ENCODE measurements around the gene CACNG8.

- TF ChIP-seq CTCF (IDR thresholded peaks at IDR 0.05) (no peak), POLR2A (IDR thresholded peaks at IDR 0.05) (no peak)
Observed at GRCh38 chr19:54010474-54010873, 47.7 kb downstream of the CACNG8 start.

All from body of pancreas (tissue), 4 donors.